H1 (cell line): ENCODE data around the gene TGM2. TPM values are rescaled to one million over a fixed set of nuclear protein-coding genes. Genes with fewer than 3 reads are reported as not detected.

Experiments
- ATF3 ChIP-seq: IDR thresholded peaks from 2 replicates; pipeline ENCODE4 v1.6.1; 2011; ENCODE audit warnings: low read depth, mild to moderate bottlenecking, low read length; ENCODE audit not compliant: insufficient read depth
- CHD7 ChIP-seq: fragments of 300-600 bp; sonication (generic); IDR thresholded peaks from 2 replicates; pipeline ENCODE4 v1.7.1; 2012; ENCODE audit warnings: low read length, moderate library complexity, mild to moderate bottlenecking, inconsistent platforms; ENCODE audit not compliant: insufficient replicate concordance
- CTCF ChIP-seq, 3 experiments: IDR thresholded peaks; 1 replicate in 2 of 3; 2 replicates in 1 of 3; pipeline versions ENCODE4 v1.5.1 to v1.6.1; 2011; ENCODE audit warnings: low read length in 3 of 3, mild to moderate bottlenecking in 3 of 3, inconsistent platforms in 2 of 3, low read depth in 1 of 3, moderate library complexity in 1 of 3; ENCODE audit not compliant: insufficient read depth in 1 of 3; ENCODE audit errors: control extremely low read depth in 1 of 3
- EZH2 ChIP-seq: fragments of 200-600 bp; sonication (generic); IDR thresholded peaks from 2 replicates; pipeline ENCODE4 v1.7.1; 2012; ENCODE audit warnings: low read depth, mild to moderate bottlenecking, moderate library complexity, low read length, inconsistent platforms; ENCODE audit not compliant: severe bottlenecking
- MAX ChIP-seq: IDR thresholded peaks from 2 replicates; pipeline ENCODE4 v1.6.1; 2012; ENCODE audit warnings: inconsistent platforms
- polyA plus RNA-seq, 7 experiments: library from polyadenylated mRNA; depleted of rRNA in 3 of 7; stranded (reverse) in 5 of 7; unstranded in 2 of 7; fragments of >200 nt in 5 of 7; fragments of 200-250 nt in 2 of 7; gene quantifications; 1 replicate in 5 of 7; 2 replicates in 1 of 7; 4 replicates in 1 of 7; pipeline versions ENCODE4 v1.2.1 to v1.2.3, GENCODE V29; 2011 to 2013; ENCODE audit warnings: missing spikeins in 2 of 7, mixed read lengths in 2 of 7
- total RNA-seq: library from RNA; stranded (reverse); fragmentation: NEBNext Ultra II Directional; extraction: Animal tissue kit (Norgen Biotek cat#: 25700); gene quantifications from 2 replicates; pipeline ENCODE4 v1.2.1, GENCODE V29; 2021

TGM2 gene
- total and polyA plus RNA-seq, 2 of the 8 experiments (the other 6 are each of a cell fraction or from before 2014, with no cell fraction given), result 0.86 to 1.0 TPM

- TF ChIP-seq MAX, result no peak
- TF ChIP-seq ATF3, result no peak
- TF ChIP-seq CTCF (IDR thresholded peaks at IDR 0.05; ENCODE audit: control extremely low read depth in 1 of 3, insufficient read depth in 1 of 3, low read depth in 1 of 3, low read length in 3 of 3), result no peak
- no peak for TF ChIP-seq CHD7
- TF ChIP-seq EZH2, result no peak
- TF ChIP-seq, all 59 proteins: peak for 0
Measured at GRCh38 chr20:38210741-38211140, 45.7 kb upstream of the TGM2 start (continued).
